HUES64 (cell line): ENCODE results near the gene TCHP.

Experiments
- H3K27ac ChIP-seq: 2 replicates; pipeline ENCODE4 v1.7.0; 2013; ENCODE audit warnings: low read depth, low read length, inconsistent platforms
- H3K27me3 ChIP-seq: 2 replicates; pipeline ENCODE4 v1.6.1; 2013; ENCODE audit warnings: mild to moderate bottlenecking, low read length; ENCODE audit not compliant: insufficient read depth
- H3K36me3 ChIP-seq: 2 replicates; pipeline ENCODE4 v1.6.1; 2013; ENCODE audit warnings: mild to moderate bottlenecking, low read length; ENCODE audit not compliant: insufficient read depth
- H3K4me1 ChIP-seq: 2 replicates; pipeline ENCODE4 v1.6.1; 2013; ENCODE audit warnings: mild to moderate bottlenecking, low read length, moderate library complexity; ENCODE audit not compliant: insufficient read depth
- H3K4me3 ChIP-seq: 2 replicates; pipeline ENCODE4 v1.5.1; 2013; ENCODE audit warnings: mild to moderate bottlenecking, low read length, moderate library complexity
- H3K9ac ChIP-seq: 2 replicates; pipeline ENCODE4 v1.6.1; 2013; ENCODE audit warnings: mild to moderate bottlenecking, low read depth, low read length
- H3K9me3 ChIP-seq: 2 replicates; pipeline ENCODE4 v1.6.1; 2013; ENCODE audit warnings: low read depth, low read length; ENCODE audit not compliant: insufficient read depth
- WGBS: fragments of 150-250, 120-280 bp; methylation state at CpG from one replicate; pipeline ENCODE4 v1.1.7; 2013; ENCODE audit warnings: missing lambda C conversion rate; 5-methylcytosine and 5-hydroxymethylcytosine counted together

Gene TCHP

GRCh38 chr12:109966546-109966945 lies 66.5 kb downstream of the TCHP start:
- Histone ChIP-seq H3K4me1 (no peaks in the 10 kb centered on the region), H3K9me3 (no peaks in the 10 kb centered on the region), H3K9ac (no peak overlapping the region), H3K36me3 (peaks cover 43% of the 10 kb centered on the region), H3K4me3 (no peak overlapping the region), H3K27ac (no peak overlapping the region), H3K27me3 (no peaks in the 10 kb centered on the region)
- WGBS: 96% methylated on average over 3 of the region's 4 CpGs

GRCh38 chr12:109967383-109968031 lies 67.4 kb downstream of the TCHP start:
- Histone ChIP-seq H3K4me1 (no peaks in the 10 kb centered on the region), H3K9me3 (no peaks in the 10 kb centered on the region), H3K36me3 (peaks cover 47% of the 10 kb centered on the region), H3K27ac (no peak overlapping the region), H3K4me3 (no peak overlapping the region), H3K9ac (no peak overlapping the region), H3K27me3 (no peaks in the 10 kb centered on the region)
- WGBS: 87% methylated on average over 8 of the region's 8 CpGs
